Measurements from ENCODE around the gene VARS2. TPM values are rescaled to one million over a fixed set of nuclear protein-coding genes. Genes with fewer than 3 reads are reported as not detected.

Gene VARS2
- total RNA-seq, 1 experiment from 2014 or later: 60.3 TPM

GRCh38 chr6:30887901-30888815 is 25.9 kb upstream of the VARS2 start:
- H3K4me2 ChIP-seq: peak overlapping the region; percentile 96; the same call in 1 of the 2 replicates
- no peak overlapping the region for H3K27ac ChIP-seq
- no peak for DNase-seq
- H4K20me1 ChIP-seq (ENCODE audit: insufficient read depth): peaks cover 46% of the 10 kb centered on the region
- TF ChIP-seq CTCF (conservative IDR thresholded peaks at IDR 0.05) (no peak), EZH2 (IDR thresholded peaks at IDR 0.05; ENCODE audit: low read depth) (no peak)
- no peaks in the 10 kb centered on the region for H3K9me3 ChIP-seq (ENCODE audit: insufficient read depth, low read depth)
- H3K79me2 ChIP-seq (ENCODE audit: low read depth): peaks cover 66% of the 10 kb centered on the region
- BruUV-seq (replicated peaks): no TSS peak
- ChIA-PET POLR2A (ENCODE audit: unreplicated experiment) (no interaction called here), CTCF (interaction anchor here (1.1 kb wide), 2 partner anchors 182 to 183 kb away, joined by 3 read pairs; no protein-coding TSS in a partner anchor)
- H3K4me3 ChIP-seq: no peak overlapping the region
- intact Hi-C loops (cut with micrococcal nuclease; ENCODE audit: unreplicated experiment): no loop called here
- H3K36me3 ChIP-seq (ENCODE audit: low read depth): peaks cover 18% of the 10 kb centered on the region; the same call in 1 of the 2 replicates
- H3K9me2 ChIP-seq (ENCODE audit: insufficient read depth): no peaks in the 10 kb centered on the region
- H2AFZ ChIP-seq: no peak overlapping the region
- H3K4me1 ChIP-seq (replicated peaks; ENCODE audit: insufficient read depth): peaks cover 29% of the 10 kb centered on the region
- H3F3A ChIP-seq (ENCODE audit: insufficient read depth, low read depth): peaks cover 33% of the 10 kb centered on the region
- no peaks in the 10 kb centered on the region for H3K27me3 ChIP-seq (ENCODE audit: insufficient read depth, low read depth)

- Histone ChIP-seq H3K4me1 (replicated peaks; ENCODE audit: insufficient read depth) (peaks cover 29% of the 10 kb centered on the region), H3F3A (ENCODE audit: insufficient read depth, low read depth) (peaks cover 27% of the 10 kb centered on the region), H3K4me3 (no peak overlapping the region), H3K79me2 (ENCODE audit: low read depth) (peaks cover 58% of the 10 kb centered on the region), H3K27me3 (ENCODE audit: insufficient read depth, low read depth) (no peaks in the 10 kb centered on the region), H3K9me2 (ENCODE audit: insufficient read depth) (no peaks in the 10 kb centered on the region), H3K27ac (no peak overlapping the region), H3K4me2 (no peak overlapping the region), H2AFZ (no peak overlapping the region), H4K20me1 (ENCODE audit: insufficient read depth) (peaks cover 46% of the 10 kb centered on the region), H3K9me3 (ENCODE audit: insufficient read depth, low read depth) (no peaks in the 10 kb centered on the region), H3K36me3 (ENCODE audit: low read depth) (peaks cover 19% of the 10 kb centered on the region)
- no peak for DNase-seq
- POLR2A ChIA-PET (ENCODE audit: unreplicated experiment): interaction anchor here (0.5 kb wide), 1 partner anchor 277 kb away, joined by 3 read pairs; no protein-coding TSS in a partner anchor
- CTCF ChIA-PET: interaction anchor here (0.5 to 1.1 kb wide), 2 partner anchors 60 to 181 kb away, joined by 3 read pairs; no protein-coding TSS in a partner anchor
- TF ChIP-seq EZH2 (IDR thresholded peaks at IDR 0.05; ENCODE audit: low read depth) (no peak), CTCF (conservative IDR thresholded peaks at IDR 0.05) (no peak)
- no TSS peak for BruUV-seq (replicated peaks)
- intact Hi-C loops (cut with micrococcal nuclease; ENCODE audit: unreplicated experiment): no loop called here
These were observed 25.1 kb upstream of the VARS2 start for GRCh38 chr6:30888816-30889495.

DNA sequence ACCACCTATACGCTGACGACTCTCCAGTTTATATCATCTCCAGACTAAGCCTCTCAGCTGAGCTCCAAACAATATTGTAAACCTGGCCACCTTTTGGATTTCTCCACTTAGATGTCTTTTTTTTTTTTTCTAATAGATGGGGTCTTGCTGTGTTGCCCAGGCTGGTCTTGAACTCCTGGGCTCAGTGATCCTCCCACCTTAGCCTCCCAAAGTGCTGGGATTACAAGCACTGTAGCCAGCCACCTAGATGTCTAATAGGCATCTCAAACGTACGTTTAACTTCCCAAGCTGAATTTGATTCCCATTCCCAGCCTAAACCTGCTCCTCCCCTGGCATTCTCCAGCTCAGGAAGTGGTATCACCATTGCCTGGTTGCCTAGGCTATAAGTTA is 24.5 kb upstream of the VARS2 start:
- Histone ChIP-seq H3K79me2 (ENCODE audit: low read depth) (peaks cover 58% of the 10 kb centered on the region), H3F3A (ENCODE audit: insufficient read depth, low read depth) (peaks cover 27% of the 10 kb centered on the region), H3K9me2 (ENCODE audit: insufficient read depth) (no peaks in the 10 kb centered on the region), H3K4me3 (no peak overlapping the region), H2AFZ (no peak overlapping the region), H3K9me3 (ENCODE audit: insufficient read depth, low read depth) (no peaks in the 10 kb centered on the region), H3K27me3 (ENCODE audit: insufficient read depth, low read depth) (no peaks in the 10 kb centered on the region), H3K36me3 (ENCODE audit: low read depth) (peaks cover 25% of the 10 kb centered on the region), H3K4me2 (no peak overlapping the region), H4K20me1 (ENCODE audit: insufficient read depth) (peaks cover 46% of the 10 kb centered on the region), H3K27ac (no peak overlapping the region), H3K4me1 (replicated peaks; ENCODE audit: insufficient read depth) (peaks cover 29% of the 10 kb centered on the region)
- POLR2A ChIA-PET (ENCODE audit: unreplicated experiment): interaction anchor here (0.5 to 0.6 kb wide), 2 partner anchors 184 to 277 kb away, joined by 3 to 5 read pairs; no protein-coding TSS in a partner anchor
- intact Hi-C loops (cut with micrococcal nuclease; ENCODE audit: unreplicated experiment): no loop called here
- DNase-seq: no peak
- no TSS peak for BruUV-seq (replicated peaks)
- TF ChIP-seq CTCF (conservative IDR thresholded peaks at IDR 0.05) (no peak), EZH2 (IDR thresholded peaks at IDR 0.05; ENCODE audit: low read depth) (no peak)
- CTCF ChIA-PET: interaction anchor here (0.5 kb wide), 1 partner anchor 61 kb away, joined by 3 read pairs; no protein-coding TSS in a partner anchor

All from PC-9 (cell line).